Activated CD4-positive, alpha-beta T cell treated with anti-CD3 and anti-CD28 coated beads, Interleukin-2, amount 50 U/mL, for 48 hours (primary cell): ENCODE data around the gene HHAT.

Experiments used
- DNase-seq, 2 experiments: peaks; one replicate each; pipeline ENCODE4 v3.0.0-alpha.2; 2020

The HHAT gene

GRCh38 chr1:210695026-210695425, 366.3 kb downstream of the HHAT start:
- DNase-seq: no peak

- no peak for DNase-seq
These were observed 368.0 kb downstream of the HHAT start for GRCh38 chr1:210696709-210697108.

- no peak for DNase-seq
These were observed 368.5 kb downstream of the HHAT start for GRCh38 chr1:210697185-210697584.

GRCh38 chr1:210698661-210699060, 370.0 kb downstream of the HHAT start:
- no peak for DNase-seq

- no peak for DNase-seq
These were observed 371.4 kb downstream of the HHAT start for GRCh38 chr1:210700083-210700482.

GRCh38 chr1:210700511-210700910, 371.8 kb downstream of the HHAT start:
- no peak for DNase-seq

GRCh38 chr1:210702506-210702905, 373.8 kb downstream of the HHAT start:
- DNase-seq: no peak

- DNase-seq: no peak
These were observed 374.9 kb downstream of the HHAT start for GRCh38 chr1:210703593-210703992.

GRCh38 chr1:210705086-210705485, 376.4 kb downstream of the HHAT start:
- no peak for DNase-seq

- no peak for DNase-seq
These were observed 377.5 kb downstream of the HHAT start for GRCh38 chr1:210706246-210706645.

GRCh38 chr1:210707300-210708240, 378.9 kb downstream of the HHAT start:
- DNase-seq: no peak

GRCh38 chr1:210709701-210710100, 381.0 kb downstream of the HHAT start:
- no peak for DNase-seq

- no peak for DNase-seq
These were observed 383.3 kb downstream of the HHAT start for GRCh38 chr1:210711825-210712612.

GRCh38 chr1:210715072-210715471, 386.4 kb downstream of the HHAT start:
- no peak for DNase-seq

- no peak for DNase-seq
These were observed 393.8 kb downstream of the HHAT start for GRCh38 chr1:210722410-210723081.

- no peak for DNase-seq
These were observed 394.9 kb downstream of the HHAT start for GRCh38 chr1:210723646-210724045.

- no peak for DNase-seq
These were observed 396.1 kb downstream of the HHAT start for GRCh38 chr1:210724768-210725167.
